ENCODE measurements around the gene TASOR. TPM values are rescaled to one million over a fixed set of nuclear protein-coding genes. Genes with fewer than 3 reads are reported as not detected.

The TASOR gene
- total and polyA plus RNA-seq, 9 donors, result 29.0 to 49.3 (median 40.1) TPM

GRCh38 chr3:56684029-56684428 is 964 bp upstream of the TASOR start:
- no peaks in the 10 kb centered on the region for H3K27me3 ChIP-seq (ENCODE audit: control insufficient read depth, insufficient read depth, low read length)
- no peaks in the 10 kb centered on the region for H3K36me3 ChIP-seq (ENCODE audit: control insufficient read depth, insufficient read depth, low read length)
- no peak overlapping the region for H3K4me3 ChIP-seq (ENCODE audit: low read length)
- DNase-seq, result no peak
- H3K9me3 ChIP-seq (replicated peaks; ENCODE audit: control insufficient read depth, low read depth, low read length), result peaks cover 5% of the 10 kb centered on the region
- WGBS (ENCODE audit: insufficient coverage), result 94% methylated on average over 5 of the region's 13 CpGs
- H3K4me1 ChIP-seq (ENCODE audit: control insufficient read depth, insufficient read depth, low read length), result peaks cover 6% of the 10 kb centered on the region
- no peak overlapping the region for H3K27ac ChIP-seq (ENCODE audit: low read length)

GRCh38 chr3:56682462-56683121 is 473 bp downstream of the TASOR start:
- H3K27ac ChIP-seq (ENCODE audit: low read length), result peak overlapping the region; percentile 99
- no peaks in the 10 kb centered on the region for H3K27me3 ChIP-seq (ENCODE audit: control insufficient read depth, insufficient read depth, low read length)
- DNase-seq, result peak; percentile 87
- H3K4me3 ChIP-seq (ENCODE audit: low read length), result peak overlapping the region; percentile 87
- H3K9me3 ChIP-seq (replicated peaks; ENCODE audit: control insufficient read depth, low read depth, low read length), result peaks cover 7% of the 10 kb centered on the region
- WGBS (ENCODE audit: insufficient coverage), result under 1% methylated on average over 55 of the region's 58 CpGs
- H3K36me3 ChIP-seq (ENCODE audit: control insufficient read depth, insufficient read depth, low read length), result no peaks in the 10 kb centered on the region
- H3K4me1 ChIP-seq (ENCODE audit: control insufficient read depth, insufficient read depth, low read length), result peaks cover 6% of the 10 kb centered on the region

GRCh38 chr3:56681984-56682461 is 1.0 kb downstream of the TASOR start:
- peak overlapping the region; percentile 99 for H3K27ac ChIP-seq (ENCODE audit: low read length)
- no peaks in the 10 kb centered on the region for H3K27me3 ChIP-seq (ENCODE audit: control insufficient read depth, insufficient read depth, low read length)
- WGBS (ENCODE audit: insufficient coverage), result 0% methylated on average over 8 of the region's 10 CpGs
- peaks cover 7% of the 10 kb centered on the region for H3K9me3 ChIP-seq (replicated peaks; ENCODE audit: control insufficient read depth, low read depth, low read length)
- H3K4me1 ChIP-seq (ENCODE audit: control insufficient read depth, insufficient read depth, low read length), result peaks cover 6% of the 10 kb centered on the region
- peak overlapping the region; percentile 87 for H3K4me3 ChIP-seq (ENCODE audit: low read length)
- no peaks in the 10 kb centered on the region for H3K36me3 ChIP-seq (ENCODE audit: control insufficient read depth, insufficient read depth, low read length)
- no peak for DNase-seq

- Histone ChIP-seq H3K36me3 (ENCODE audit: control insufficient read depth, insufficient read depth, low read length) (no peaks in the 10 kb centered on the region), H3K27ac (ENCODE audit: low read length) (no peak overlapping the region), H3K27me3 (ENCODE audit: control insufficient read depth, insufficient read depth, low read length) (no peaks in the 10 kb centered on the region), H3K9me3 (replicated peaks; ENCODE audit: control insufficient read depth, low read depth, low read length) (peaks cover 7% of the 10 kb centered on the region), H3K4me1 (ENCODE audit: control insufficient read depth, insufficient read depth, low read length) (peaks cover 6% of the 10 kb centered on the region), H3K4me3 (ENCODE audit: low read length) (no peak overlapping the region)
- no peak for DNase-seq
Observed at GRCh38 chr3:56680054-56680580, 2.9 kb downstream of the TASOR start.

- H3K4me3 ChIP-seq (ENCODE audit: low read length), result no peak overlapping the region
- no peak overlapping the region for H3K27ac ChIP-seq (ENCODE audit: low read length)
- no CpG with 5 or more reads among the region's 1 CpG for WGBS (ENCODE audit: insufficient coverage)
- DNase-seq, result no peak
- H3K4me1 ChIP-seq (ENCODE audit: control insufficient read depth, insufficient read depth, low read length), result peaks cover 2% of the 10 kb centered on the region
- no peaks in the 10 kb centered on the region for H3K27me3 ChIP-seq (ENCODE audit: control insufficient read depth, insufficient read depth, low read length)
- peaks cover 2% of the 10 kb centered on the region for H3K9me3 ChIP-seq (replicated peaks; ENCODE audit: control insufficient read depth, low read depth, low read length)
- peaks cover 6% of the 10 kb centered on the region for H3K36me3 ChIP-seq (ENCODE audit: control insufficient read depth, insufficient read depth, low read length)
Observed at GRCh38 chr3:56677286-56677685, 5.8 kb downstream of the TASOR start.

- no peak for DNase-seq
- H3K4me3 ChIP-seq (ENCODE audit: low read length), result no peak overlapping the region
- H3K4me1 ChIP-seq (ENCODE audit: control insufficient read depth, insufficient read depth, low read length), result no peaks in the 10 kb centered on the region
- H3K27me3 ChIP-seq (ENCODE audit: control insufficient read depth, insufficient read depth, low read length), result no peaks in the 10 kb centered on the region
- peaks cover 2% of the 10 kb centered on the region for H3K9me3 ChIP-seq (replicated peaks; ENCODE audit: control insufficient read depth, low read depth, low read length)
- peaks cover 12% of the 10 kb centered on the region for H3K36me3 ChIP-seq (ENCODE audit: control insufficient read depth, insufficient read depth, low read length)
- no CpG with 5 or more reads among the region's 2 CpGs for WGBS (ENCODE audit: insufficient coverage)
- no peak overlapping the region for H3K27ac ChIP-seq (ENCODE audit: low read length)
Observed at GRCh38 chr3:56673781-56674457, 9.1 kb downstream of the TASOR start.

- no CpG with 5 or more reads among the region's 3 CpGs for WGBS (ENCODE audit: insufficient coverage)
- Histone ChIP-seq H3K4me1 (ENCODE audit: control insufficient read depth, insufficient read depth, low read length) (no peaks in the 10 kb centered on the region), H3K27me3 (ENCODE audit: control insufficient read depth, insufficient read depth, low read length) (no peaks in the 10 kb centered on the region), H3K27ac (ENCODE audit: low read length) (no peak overlapping the region), H3K9me3 (replicated peaks; ENCODE audit: control insufficient read depth, low read depth, low read length) (no peaks in the 10 kb centered on the region), H3K36me3 (ENCODE audit: control insufficient read depth, insufficient read depth, low read length) (peaks cover 31% of the 10 kb centered on the region), H3K4me3 (ENCODE audit: low read length) (no peak overlapping the region)
- DNase-seq, result no peak
Observed at GRCh38 chr3:56667973-56668579, 15.0 kb downstream of the TASOR start.

GRCh38 chr3:56664823-56665222 is 18.2 kb downstream of the TASOR start:
- no peaks in the 10 kb centered on the region for H3K9me3 ChIP-seq (replicated peaks; ENCODE audit: control insufficient read depth, low read depth, low read length)
- H3K4me3 ChIP-seq (ENCODE audit: low read length), result no peak overlapping the region
- no peaks in the 10 kb centered on the region for H3K27me3 ChIP-seq (ENCODE audit: control insufficient read depth, insufficient read depth, low read length)
- no peaks in the 10 kb centered on the region for H3K4me1 ChIP-seq (ENCODE audit: control insufficient read depth, insufficient read depth, low read length)
- no CpG with 5 or more reads among the region's 2 CpGs for WGBS (ENCODE audit: insufficient coverage)
- H3K27ac ChIP-seq (ENCODE audit: low read length), result no peak overlapping the region
- H3K36me3 ChIP-seq (ENCODE audit: control insufficient read depth, insufficient read depth, low read length), result peaks cover 30% of the 10 kb centered on the region
- no peak for DNase-seq

GRCh38 chr3:56655709-56656108 is 27.4 kb downstream of the TASOR start:
- H3K4me3 ChIP-seq (ENCODE audit: low read length), result no peak overlapping the region
- no peak overlapping the region for H3K27ac ChIP-seq (ENCODE audit: low read length)
- WGBS (ENCODE audit: insufficient coverage), result no CpG with 5 or more reads among the region's 1 CpG
- H3K36me3 ChIP-seq (ENCODE audit: control insufficient read depth, insufficient read depth, low read length), result peaks cover 34% of the 10 kb centered on the region
- no peaks in the 10 kb centered on the region for H3K4me1 ChIP-seq (ENCODE audit: control insufficient read depth, insufficient read depth, low read length)
- no peaks in the 10 kb centered on the region for H3K27me3 ChIP-seq (ENCODE audit: control insufficient read depth, insufficient read depth, low read length)
- H3K9me3 ChIP-seq (replicated peaks; ENCODE audit: control insufficient read depth, low read depth, low read length), result no peaks in the 10 kb centered on the region
- DNase-seq, result no peak

GRCh38 chr3:56654460-56654859 is 28.6 kb downstream of the TASOR start:
- Histone ChIP-seq H3K27me3 (ENCODE audit: control insufficient read depth, insufficient read depth, low read length) (no peaks in the 10 kb centered on the region), H3K9me3 (replicated peaks; ENCODE audit: control insufficient read depth, low read depth, low read length) (no peaks in the 10 kb centered on the region), H3K4me1 (ENCODE audit: control insufficient read depth, insufficient read depth, low read length) (no peaks in the 10 kb centered on the region), H3K36me3 (ENCODE audit: control insufficient read depth, insufficient read depth, low read length) (peaks cover 24% of the 10 kb centered on the region), H3K4me3 (ENCODE audit: low read length) (no peak overlapping the region), H3K27ac (ENCODE audit: low read length) (no peak overlapping the region)
- DNase-seq, result no peak
- 80% methylated on average over 1 of the region's 1 CpG for WGBS (ENCODE audit: insufficient coverage)

Measured in muscle of leg (tissue), 11 donors.